ENCODE measurements around the gene ZMAT1.
"Not testable (repeated sequence)": the region's sequence is repeated elsewhere in the genome, so short reads cannot be mapped to it uniquely, and the experiment has no call there.

Gene ZMAT1

GRCh38 chrX:101931488-101932248 is at the start of gene ZMAT1:
ZMAT1 (minus strand) TSS chrX:101932027; CDS start chrX:101932008, 19 bp downstream.
- no peak for FAIRE-seq

GRCh38 chrX:101977106-101977505 is 45.3 kb upstream of the ZMAT1 start:
- FAIRE-seq: no peak

GRCh38 chrX:101973066-101973465 is 41.2 kb upstream of the ZMAT1 start:
- FAIRE-seq: no peak

- FAIRE-seq: not testable (repeated sequence)
Observed at GRCh38 chrX:101964923-101965539, 33.2 kb upstream of the ZMAT1 start.

GRCh38 chrX:101958139-101958538 is 26.3 kb upstream of the ZMAT1 start:
- FAIRE-seq: no peak

- no peak for FAIRE-seq
Observed at GRCh38 chrX:101957174-101957573, 25.3 kb upstream of the ZMAT1 start.

GRCh38 chrX:101956556-101956955 is 24.7 kb upstream of the ZMAT1 start:
- FAIRE-seq: no peak

- no peak for FAIRE-seq
Observed at GRCh38 chrX:101950581-101950980, 18.8 kb upstream of the ZMAT1 start.

GRCh38 chrX:101932249-101932570 is 383 bp upstream of the ZMAT1 start:
- FAIRE-seq: no peak

GRCh38 chrX:101931136-101931487 is 715 bp downstream of the ZMAT1 start:
- no peak for FAIRE-seq

GRCh38 chrX:101925733-101926132 is 6.1 kb downstream of the ZMAT1 start:
- no peak for FAIRE-seq

- FAIRE-seq: no peak
Observed at GRCh38 chrX:101918751-101919150, 13.1 kb downstream of the ZMAT1 start.

- no peak for FAIRE-seq
Observed at GRCh38 chrX:101906136-101906796, 25.6 kb downstream of the ZMAT1 start.

- FAIRE-seq: no peak
Observed at GRCh38 chrX:101904996-101905395, 26.8 kb downstream of the ZMAT1 start.
